HAP-1 (cell line): ENCODE results near the gene ADAM29.
"Not testable (repeated sequence)": the region's sequence is repeated elsewhere in the genome, so short reads cannot be mapped to it uniquely, and the experiment has no call there.

Experiments
- DNase-seq, 2 experiments: peaks; one replicate each; pipeline ENCODE4 v3.0.0-alpha.2; 2016 to 2020; ENCODE audit warnings: low spot score in 2 of 2
- H3K27me3 ChIP-seq: fragments of 250-450 bp; sonication (Bioruptor Pico); 2 replicates; pipeline ENCODE4 v1.5.1; 2020; ENCODE audit warnings: low read depth, mild to moderate bottlenecking, moderate library complexity
- H3K36me3 ChIP-seq: fragments of 250-450 bp; sonication (Bioruptor Pico); replicated peaks from 2 replicates; pipeline ENCODE4 v1.5.1; 2020; ENCODE audit warnings: mild to moderate bottlenecking
- H3K4me1 ChIP-seq: fragments of 250-450 bp; sonication (Bioruptor Pico); 2 replicates; pipeline ENCODE4 v1.5.1; 2020; ENCODE audit warnings: mild to moderate bottlenecking
- H3K4me3 ChIP-seq: fragments of 250-450 bp; sonication (Bioruptor Pico); 2 replicates; pipeline ENCODE4 v1.5.1; 2020; ENCODE audit warnings: mild to moderate bottlenecking, moderate library complexity
- H3K9me3 ChIP-seq: fragments of 250-450 bp; sonication (Bioruptor Pico); 2 replicates; pipeline ENCODE4 v1.5.1; 2020; ENCODE audit warnings: mild to moderate bottlenecking, moderate library complexity
- in situ Hi-C: fragments of 300-500 bp; cut with MboI; formaldehyde crosslinking; loops from 3 replicates; pipeline ENCODE4 v1.14.3; 2020; ENCODE audit warnings: low sequenced_read_pairs, inconsistent platforms, mixed read lengths

The ADAM29 gene

GRCh38 chr4:174993916-174994315 lies 75.8 kb downstream of the ADAM29 start:
- DNase-seq = no peak
- H3K27me3 ChIP-seq = no peaks in the 10 kb centered on the region
- no peaks in the 10 kb centered on the region for H3K9me3 ChIP-seq
- in situ Hi-C loops = no loop called here
- H3K4me3 ChIP-seq = no peak overlapping the region
- H3K36me3 ChIP-seq = no peaks in the 10 kb centered on the region
- H3K4me1 ChIP-seq = no peaks in the 10 kb centered on the region

- H3K36me3 ChIP-seq = no peaks in the 10 kb centered on the region
- no peak for DNase-seq
- no peak overlapping the region for H3K4me3 ChIP-seq
- no peaks in the 10 kb centered on the region for H3K9me3 ChIP-seq
- in situ Hi-C loops = no loop called here
- no peaks in the 10 kb centered on the region for H3K27me3 ChIP-seq
- H3K4me1 ChIP-seq = no peaks in the 10 kb centered on the region
These were observed 77.9 kb downstream of the ADAM29 start for GRCh38 chr4:174996079-174996478.

- no peak for DNase-seq
- H3K4me1 ChIP-seq = no peaks in the 10 kb centered on the region
- no peak overlapping the region for H3K4me3 ChIP-seq
- H3K9me3 ChIP-seq = no peaks in the 10 kb centered on the region
- no peaks in the 10 kb centered on the region for H3K36me3 ChIP-seq
- in situ Hi-C loops = no loop called here
- H3K27me3 ChIP-seq = no peaks in the 10 kb centered on the region
These were observed 81.2 kb downstream of the ADAM29 start for GRCh38 chr4:174999407-174999806.

GRCh38 chr4:175017751-175018150 lies 99.6 kb downstream of the ADAM29 start:
- no peaks in the 10 kb centered on the region for H3K4me1 ChIP-seq
- no peaks in the 10 kb centered on the region for H3K9me3 ChIP-seq
- no peak overlapping the region for H3K4me3 ChIP-seq
- no peaks in the 10 kb centered on the region for H3K36me3 ChIP-seq
- no peaks in the 10 kb centered on the region for H3K27me3 ChIP-seq
- DNase-seq = no peak
- in situ Hi-C loops = no loop called here

- DNase-seq, H3K4me3 ChIP-seq, in situ Hi-C loops, H3K36me3 ChIP-seq, H3K9me3 ChIP-seq, H3K27me3 ChIP-seq, H3K4me1 ChIP-seq: not testable (repeated sequence)
These were observed 101.3 kb downstream of the ADAM29 start for GRCh38 chr4:175019447-175019846.
